Muscle of back (tissue), 11 donors: ENCODE data around the gene HNRNPM. TPM values are rescaled to one million over a fixed set of nuclear protein-coding genes. Genes with fewer than 3 reads are reported as not detected.

Experiments used
- DNase-seq, 3 donors: peaks; one replicate each; pipeline versions ENCODE4 v3.0.0 to v3.0.0-alpha.2; 2013
- polyA plus RNA-seq, 10 donors: library from polyadenylated mRNA; unstranded; fragments of 120-200 nt; gene quantifications; one replicate each; pipeline ENCODE4 v1.2.1, GENCODE V29; 2013; ENCODE audit not compliant: insufficient read length in 10 of 10

HNRNPM gene
- polyA plus RNA-seq, 10 donors: 162 to 259 (median 182) TPM

DNA sequence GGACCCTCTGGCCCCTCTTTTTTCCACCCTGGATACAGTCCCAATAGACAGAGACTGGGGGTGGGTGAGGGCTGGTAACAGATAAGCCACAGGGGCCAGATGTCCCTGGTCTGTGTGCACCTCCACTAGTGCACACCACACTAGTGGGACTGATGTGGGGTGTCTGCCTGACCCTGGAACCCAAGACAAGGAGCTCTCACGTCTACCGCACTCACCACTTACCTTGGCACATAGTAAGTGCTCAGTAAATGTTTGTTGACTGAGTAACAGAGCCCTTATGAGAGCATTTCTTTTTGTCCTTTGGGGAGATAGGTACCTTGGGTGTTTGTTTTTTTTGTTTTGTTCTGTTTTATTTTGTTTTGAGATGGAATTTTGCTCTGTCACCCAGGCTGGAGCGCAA, 92.3 kb downstream of the HNRNPM start:
- DNase-seq: no peak

Other genes with a start within 250 kb of the HNRNPM start
- 10 to 100 TPM; 10.3 to 17.7 (median 14.1) TPM for gene CERS4, start 235.6 kb upstream of the HNRNPM start, polyA plus RNA-seq
- 10 to 100 TPM; 15.8 to 27.2 (median 19.7) TPM for gene CD320, start 136.6 kb upstream of the HNRNPM start, polyA plus RNA-seq
- 10 to 100 TPM; 26.3 to 56.8 (median 43.9) TPM for gene NDUFA7, start 123.6 kb upstream of the HNRNPM start, polyA plus RNA-seq
- 100 to 1,000 TPM; 460 to 776 (median 571) TPM for gene RPS28, start 123.5 kb upstream of the HNRNPM start, polyA plus RNA-seq
- 10 to 100 TPM in 5 of 10 donors, 1 to 10 TPM in 5; 5.1 to 14.8 (median 9.6) TPM for gene KANK3, start 101.7 kb upstream of the HNRNPM start, polyA plus RNA-seq
- 1 to 10 TPM in 9 of 10 donors, under 1 TPM in 1; 0.79 to 2.8 (median 2.0) TPM for gene ANGPTL4, start 80.8 kb upstream of the HNRNPM start, polyA plus RNA-seq
- gene RAB11B, start 54.6 kb upstream of the HNRNPM start, polyA plus RNA-seq: 10 to 100 TPM; 55.9 to 90.1 (median 66.8) TPM
- 10 to 100 TPM; 10.9 to 19.0 (median 14.3) TPM for gene MARCHF2, start 31.7 kb upstream of the HNRNPM start, polyA plus RNA-seq
- gene PRAM1, start 57.7 kb downstream of the HNRNPM start, polyA plus RNA-seq: 1 to 10 TPM in 7 of 10 donors, under 1 TPM in 3; 0.62 to 2.4 (median 1.9) TPM
- gene ZNF414, start 69.2 kb downstream of the HNRNPM start, polyA plus RNA-seq: 10 to 100 TPM; 10.9 to 18.1 (median 12.9) TPM
- gene MYO1F, start 132.5 kb downstream of the HNRNPM start, polyA plus RNA-seq: 10 to 100 TPM in 1 of 10 donors, 1 to 10 TPM in 9; 3.4 to 13.7 (median 5.8) TPM
- gene ADAMTS10, start 165.7 kb downstream of the HNRNPM start, polyA plus RNA-seq: 10 to 100 TPM; 20.0 to 52.9 (median 31.1) TPM
- gene NFILZ, start 185.7 kb downstream of the HNRNPM start, polyA plus RNA-seq: not detected